GM12801 (cell line): ENCODE measurements around the gene PHF21A.

Source experiments
- TF ChIP-seq, protein P1 (sequence below): IDR thresholded peaks from one replicate; pipeline ENCODE4 v1.5.1; 2011; ENCODE audit warnings: control low read depth; ENCODE audit not compliant: insufficient read length; ENCODE audit errors: extremely low read depth

PHF21A gene

DNA sequence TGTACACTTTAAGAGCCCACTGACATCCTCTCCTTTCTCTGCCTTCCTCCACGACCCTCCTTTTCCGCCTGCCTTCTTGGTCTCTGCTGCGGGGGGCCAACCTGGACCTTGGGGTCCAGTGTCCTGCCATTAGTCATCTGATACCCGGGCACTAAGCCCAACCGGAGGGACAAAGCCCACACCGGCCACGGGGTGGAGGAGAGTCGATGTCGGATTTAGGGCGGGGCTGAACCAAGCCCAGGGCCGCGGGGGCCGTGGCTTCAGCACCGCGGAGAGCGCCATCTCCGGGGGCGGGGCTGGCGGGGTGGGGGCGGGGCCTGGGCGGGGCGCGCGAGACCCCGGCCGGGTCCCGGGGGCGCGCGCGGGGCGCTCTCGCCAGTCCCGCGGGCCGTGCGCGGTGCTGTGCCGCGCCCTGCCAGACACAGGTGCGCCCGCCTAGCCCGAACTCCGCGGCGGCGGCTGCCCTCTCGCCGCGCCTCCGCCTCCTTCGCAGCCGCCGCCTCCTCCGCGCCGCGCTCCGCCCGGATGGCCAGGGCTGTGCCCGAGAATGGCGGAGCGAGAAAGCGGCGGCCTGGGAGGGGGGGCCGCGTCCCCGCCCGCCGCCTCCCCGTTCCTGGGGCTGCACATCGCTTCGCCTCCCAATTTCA, 235.9 kb downstream of the PHF21A start, which contains the start of gene MAPK8IP1:
Gene MAPK8IP1 (plus strand): TSS at position 378 of the 647 bp plus-strand sequence. CDS start 170 bp downstream, at position 548.
- TF ChIP-seq, protein P1, sequence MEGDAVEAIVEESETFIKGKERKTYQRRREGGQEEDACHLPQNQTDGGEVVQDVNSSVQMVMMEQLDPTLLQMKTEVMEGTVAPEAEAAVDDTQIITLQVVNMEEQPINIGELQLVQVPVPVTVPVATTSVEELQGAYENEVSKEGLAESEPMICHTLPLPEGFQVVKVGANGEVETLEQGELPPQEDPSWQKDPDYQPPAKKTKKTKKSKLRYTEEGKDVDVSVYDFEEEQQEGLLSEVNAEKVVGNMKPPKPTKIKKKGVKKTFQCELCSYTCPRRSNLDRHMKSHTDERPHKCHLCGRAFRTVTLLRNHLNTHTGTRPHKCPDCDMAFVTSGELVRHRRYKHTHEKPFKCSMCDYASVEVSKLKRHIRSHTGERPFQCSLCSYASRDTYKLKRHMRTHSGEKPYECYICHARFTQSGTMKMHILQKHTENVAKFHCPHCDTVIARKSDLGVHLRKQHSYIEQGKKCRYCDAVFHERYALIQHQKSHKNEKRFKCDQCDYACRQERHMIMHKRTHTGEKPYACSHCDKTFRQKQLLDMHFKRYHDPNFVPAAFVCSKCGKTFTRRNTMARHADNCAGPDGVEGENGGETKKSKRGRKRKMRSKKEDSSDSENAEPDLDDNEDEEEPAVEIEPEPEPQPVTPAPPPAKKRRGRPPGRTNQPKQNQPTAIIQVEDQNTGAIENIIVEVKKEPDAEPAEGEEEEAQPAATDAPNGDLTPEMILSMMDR: no peak

GRCh38 chr11:45884596-45885185, 236.6 kb downstream of the PHF21A start:
- TF ChIP-seq, protein P1: no peak
